Astrocyte (in vitro differentiated cells and primary cell): ENCODE measurements around the gene LYZL1. TPM values are rescaled to one million over a fixed set of nuclear protein-coding genes. Genes with fewer than 3 reads are reported as not detected.
"Not testable (repeated sequence)": the region's sequence is repeated elsewhere in the genome, so short reads cannot be mapped to it uniquely, and the experiment has no call there.

Experiments
- DNase-seq: peaks from one replicate; pipeline ENCODE4 v3.0.0-alpha.2; 2010; ENCODE audit warnings: low read depth
- FAIRE-seq: peaks from 2 replicates; lab custom pipeline; 2011; peaks lifted over from hg19 to GRCh38; lab: Jason Lieb, UNC
- H2AFZ ChIP-seq: 2 replicates; pipeline ENCODE4 v1.6.0; 2012; ENCODE audit warnings: low read depth, low read length, inconsistent platforms
- H3K27ac ChIP-seq: 2 replicates; pipeline ENCODE4 v1.5.1; 2011; ENCODE audit warnings: low read depth, low read length, inconsistent platforms
- H3K27me3 ChIP-seq: 2 replicates; pipeline ENCODE4 v1.6.0; 2011; ENCODE audit warnings: low read length, inconsistent platforms; ENCODE audit not compliant: insufficient read depth
- H3K36me3 ChIP-seq: 2 replicates; pipeline ENCODE4 v1.5.1; 2011; ENCODE audit warnings: low read length, inconsistent platforms; ENCODE audit not compliant: insufficient read depth
- H3K4me1 ChIP-seq: 2 replicates; pipeline ENCODE4 v1.5.1; 2011; ENCODE audit warnings: low read length, inconsistent platforms; ENCODE audit not compliant: insufficient read depth
- H3K4me2 ChIP-seq: 2 replicates; pipeline ENCODE4 v1.6.0; 2012; ENCODE audit warnings: low read length, inconsistent platforms
- H3K4me3 ChIP-seq: 2 replicates; pipeline ENCODE4 v1.5.1; 2011; ENCODE audit warnings: low read depth, mild to moderate bottlenecking, low read length, inconsistent platforms; ENCODE audit not compliant: insufficient read depth
- H3K79me2 ChIP-seq: 2 replicates; pipeline ENCODE4 v1.6.0; 2012; ENCODE audit warnings: mild to moderate bottlenecking, low read length, inconsistent platforms; ENCODE audit not compliant: insufficient read depth
- H3K9ac ChIP-seq: 2 replicates; pipeline ENCODE4 v1.6.0; 2012; ENCODE audit warnings: mild to moderate bottlenecking, low read length, inconsistent platforms
- H3K9me3 ChIP-seq: 2 replicates; pipeline ENCODE4 v1.5.1; 2012; ENCODE audit warnings: low read depth, mild to moderate bottlenecking, low read length, inconsistent platforms; ENCODE audit not compliant: insufficient read depth
- H4K20me1 ChIP-seq: 2 replicates; pipeline ENCODE4 v1.6.0; 2012; ENCODE audit warnings: low read length, inconsistent platforms; ENCODE audit not compliant: insufficient read depth
- H3K27ac Mint-ChIP-seq: one replicate; pipeline ENCODE4 v1.8.0; 2021; ENCODE audit warnings: mild to moderate bottlenecking, mixed read lengths; ENCODE audit not compliant: unreplicated experiment
- H3K27me3 Mint-ChIP-seq: one replicate; pipeline ENCODE4 v1.8.0; 2021; ENCODE audit warnings: low read depth, mixed read lengths; ENCODE audit not compliant: unreplicated experiment
- H3K36me3 Mint-ChIP-seq: one replicate; pipeline ENCODE4 v1.8.0; 2021; ENCODE audit warnings: low read depth, mixed read lengths; ENCODE audit not compliant: unreplicated experiment
- H3K4me1 Mint-ChIP-seq: one replicate; pipeline ENCODE4 v1.8.0; 2021; ENCODE audit warnings: low read depth, mixed read lengths; ENCODE audit not compliant: unreplicated experiment
- H3K4me3 Mint-ChIP-seq: one replicate; pipeline ENCODE4 v1.8.0; 2021; ENCODE audit warnings: mild to moderate bottlenecking, moderate library complexity, mixed read lengths; ENCODE audit not compliant: unreplicated experiment
- H3K9me3 Mint-ChIP-seq: one replicate; pipeline ENCODE4 v1.8.0; 2021; ENCODE audit warnings: mild to moderate bottlenecking, mixed read lengths; ENCODE audit not compliant: unreplicated experiment
- CTCF ChIP-seq: IDR thresholded peaks from 2 replicates; pipeline ENCODE4 v1.5.1; 2011; ENCODE audit warnings: low read depth, mild to moderate bottlenecking, inconsistent platforms, low read length, moderate library complexity; ENCODE audit not compliant: insufficient read depth
- EZH2 ChIP-seq: IDR thresholded peaks from 2 replicates; pipeline ENCODE4 v1.6.1; 2012; ENCODE audit warnings: mild to moderate bottlenecking, low read length, inconsistent platforms; ENCODE audit not compliant: insufficient read depth
- total RNA-seq: library from RNA; stranded (reverse); gene quantifications from 2 replicates; pipeline ENCODE4 v1.2.1, GENCODE V29; 2021

The LYZL1 gene
- total RNA-seq, 1 donor from 2014 or later = not detected

- Histone ChIP-seq H3K9me3 (no peaks in the 10 kb centered on the region), H3K36me3 (no peaks in the 10 kb centered on the region), H3K9ac (no peak overlapping the region), H3K27me3 (no peaks in the 10 kb centered on the region), H3K27ac (no peak overlapping the region), H3K79me2 (no peaks in the 10 kb centered on the region), H4K20me1 (no peaks in the 10 kb centered on the region), H3K4me3 (no peak overlapping the region), H2AFZ (no peak overlapping the region), H3K4me2 (no peak overlapping the region), H3K4me1 (peaks cover 21% of the 10 kb centered on the region)
- Mint-ChIP-seq H3K4me1 (peaks cover 13% of the 10 kb centered on the region), H3K27me3 (no peaks in the 10 kb centered on the region), H3K36me3 (no peaks in the 10 kb centered on the region), H3K27ac (peak overlapping the region; percentile 62), H3K4me3 (no peak overlapping the region), H3K9me3 (no peaks in the 10 kb centered on the region)
- FAIRE-seq (no peak), DNase-seq (no peak)
- no peak for TF ChIP-seq EZH2
- no peak for TF ChIP-seq CTCF
These were observed 30.4 kb downstream of the LYZL1 start for GRCh38 chr10:29319205-29319781.

- not testable (repeated sequence) for H4K20me1 ChIP-seq, H3K4me3 Mint-ChIP-seq, H3K27ac Mint-ChIP-seq, H3K9me3 Mint-ChIP-seq, FAIRE-seq, H3K27me3 ChIP-seq, H3K36me3 ChIP-seq, H3K4me3 ChIP-seq, H3K79me2 ChIP-seq, H3K27ac ChIP-seq, H3K27me3 Mint-ChIP-seq, H3K36me3 Mint-ChIP-seq, DNase-seq, H3K4me2 ChIP-seq, H3K9me3 ChIP-seq, H2AFZ ChIP-seq, H3K9ac ChIP-seq
- peaks cover 17% of the 10 kb centered on the region for H3K4me1 Mint-ChIP-seq
- H3K4me1 ChIP-seq = peaks cover 29% of the 10 kb centered on the region
These were observed 31.8 kb downstream of the LYZL1 start for GRCh38 chr10:29320680-29321121.

- H3K36me3 Mint-ChIP-seq = no peaks in the 10 kb centered on the region
- no peaks in the 10 kb centered on the region for H3K27me3 ChIP-seq
- no peaks in the 10 kb centered on the region for H3K9me3 Mint-ChIP-seq
- H3K36me3 ChIP-seq = no peaks in the 10 kb centered on the region
- no peak for TF ChIP-seq CTCF
- TF ChIP-seq EZH2 = no peak
- no peak overlapping the region for H3K27ac ChIP-seq
- H4K20me1 ChIP-seq = no peaks in the 10 kb centered on the region
- H3K27ac Mint-ChIP-seq = no peak overlapping the region
- H3K4me1 Mint-ChIP-seq = peaks cover 13% of the 10 kb centered on the region
- FAIRE-seq (no peak), DNase-seq (no peak)
- peaks cover 29% of the 10 kb centered on the region for H3K4me1 ChIP-seq
- no peaks in the 10 kb centered on the region for H3K79me2 ChIP-seq
- no peak overlapping the region for H3K4me3 Mint-ChIP-seq
- no peaks in the 10 kb centered on the region for H3K9me3 ChIP-seq
- H3K27me3 Mint-ChIP-seq = no peaks in the 10 kb centered on the region
- no peak overlapping the region for H3K9ac ChIP-seq
- no peak overlapping the region for H2AFZ ChIP-seq
- H3K4me3 ChIP-seq = no peak overlapping the region
- H3K4me2 ChIP-seq = no peak overlapping the region
These were observed 32.8 kb downstream of the LYZL1 start for GRCh38 chr10:29321656-29322055.
